GM19035 (cell line): ENCODE measurements around the gene RPA1.

Experiments
- ATAC-seq: cut with Tn5 transposase; IDR thresholded peaks from one replicate; pipeline ENCODE4 v1.9.1; 2021; ENCODE audit not compliant: unreplicated experiment

The RPA1 gene

DNA sequence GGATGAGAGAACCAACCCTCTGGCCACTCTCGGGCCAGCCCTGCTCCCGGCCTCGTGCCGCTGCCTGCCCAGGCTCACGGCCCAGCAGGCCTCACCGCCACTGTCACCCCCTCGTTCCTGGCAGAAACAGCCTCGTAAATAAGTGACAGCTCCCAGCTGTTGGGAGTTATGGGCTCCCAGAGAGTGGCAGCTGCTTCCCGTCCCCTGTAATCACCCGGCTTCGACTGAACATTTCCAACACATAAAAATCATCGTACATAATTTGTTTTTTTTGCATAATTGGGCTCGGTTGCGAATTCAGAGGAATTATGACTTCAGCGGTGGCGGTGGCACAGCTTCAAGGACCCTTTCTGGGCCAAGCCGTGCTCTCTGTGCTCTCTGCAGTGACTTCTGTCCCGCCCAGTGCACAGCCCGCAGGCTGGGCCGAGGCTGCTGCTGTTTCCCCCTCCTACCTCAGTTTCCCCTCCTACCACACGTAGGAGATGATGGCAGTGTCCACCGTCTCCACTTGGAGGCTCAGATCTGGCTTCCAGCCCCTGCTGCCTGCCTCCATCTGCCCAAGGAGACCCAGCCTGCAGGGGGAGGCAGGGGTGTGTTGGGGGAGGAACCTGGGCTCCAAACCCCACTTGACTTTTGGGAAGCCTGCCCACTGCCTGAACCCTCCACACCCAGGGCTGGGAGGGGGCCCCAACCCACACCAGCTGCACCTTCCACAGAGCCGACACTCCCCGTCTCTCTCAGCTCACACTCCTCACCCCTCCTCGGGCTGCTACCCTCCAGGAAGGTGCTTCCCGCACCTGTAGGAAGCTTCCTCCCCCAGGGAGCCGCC lies 110.4 kb downstream of the RPA1 start:
- ATAC-seq, result no peak

DNA sequence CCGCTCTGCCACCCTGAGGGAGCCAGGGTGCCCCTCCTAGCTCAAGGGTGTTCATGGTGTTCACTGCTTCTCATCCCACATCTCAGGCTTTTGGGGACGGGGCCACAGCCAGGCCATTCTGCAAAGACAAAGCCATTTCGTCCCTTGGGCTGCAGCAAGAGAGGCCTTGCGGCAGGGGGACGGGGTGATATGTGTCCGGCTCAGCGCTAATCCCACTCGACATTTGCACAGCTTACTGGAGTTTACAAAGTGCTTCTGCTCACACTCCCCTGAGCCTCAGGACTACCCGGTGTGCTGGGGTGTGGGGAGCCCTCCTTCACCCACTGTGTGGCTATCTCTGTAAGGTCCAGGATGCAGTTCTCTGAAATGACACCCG lies 111.0 kb downstream of the RPA1 start:
- no peak for ATAC-seq

DNA sequence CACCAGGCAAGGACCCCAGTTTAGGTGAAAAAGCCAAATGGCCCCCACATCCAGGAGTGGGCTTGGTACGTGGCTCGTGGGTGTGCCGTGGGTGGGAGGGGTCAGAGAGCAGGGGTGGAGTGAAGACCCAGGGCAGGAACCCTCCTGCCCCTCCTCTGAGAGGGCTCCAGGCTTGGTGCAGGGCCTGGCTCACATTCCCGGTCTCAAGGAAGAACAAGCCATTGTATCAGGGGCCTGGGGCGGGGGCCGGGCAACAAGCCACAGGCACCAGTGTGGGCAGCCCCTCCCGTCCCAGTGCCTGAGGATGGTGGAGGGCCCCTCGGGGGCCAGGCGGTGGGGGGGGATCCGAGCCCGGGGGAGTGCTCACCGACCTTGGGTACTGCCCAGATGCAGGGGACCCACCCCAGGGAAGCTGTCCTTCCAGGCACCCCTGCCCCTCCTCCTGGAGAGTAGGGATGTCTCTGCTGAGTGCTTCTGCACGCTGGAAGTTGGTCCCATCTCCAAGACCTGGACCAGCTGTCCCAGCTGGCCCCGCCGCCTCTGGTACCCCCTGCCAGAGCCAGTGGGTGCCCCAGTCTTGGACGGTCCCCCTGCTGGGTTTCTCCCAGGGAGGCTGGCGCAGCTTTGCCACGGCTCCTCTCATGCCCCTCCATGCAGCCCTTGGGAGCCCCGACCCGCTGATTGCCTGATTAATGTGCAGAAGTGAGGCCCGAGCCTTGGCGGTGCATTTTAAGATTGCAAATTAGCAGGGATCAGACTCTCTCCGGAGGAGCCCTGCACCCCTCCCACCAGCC lies 111.7 kb downstream of the RPA1 start:
- no peak for ATAC-seq

DNA sequence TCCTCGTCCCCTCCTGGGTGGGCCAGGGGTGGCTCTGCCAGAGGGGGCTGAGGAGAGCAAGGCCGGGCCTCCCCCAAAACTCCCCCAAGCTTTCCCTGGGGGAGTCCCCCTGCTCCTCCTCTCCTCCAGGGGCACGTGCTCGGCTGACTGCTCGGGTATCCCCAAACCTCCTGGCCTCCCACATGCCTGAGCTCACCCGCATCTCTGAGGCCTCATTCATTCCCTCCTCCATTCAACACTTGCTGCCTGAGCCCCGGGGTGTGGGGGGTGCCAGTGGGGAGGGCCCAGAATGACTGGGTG lies 112.2 kb downstream of the RPA1 start:
- no peak for ATAC-seq

DNA sequence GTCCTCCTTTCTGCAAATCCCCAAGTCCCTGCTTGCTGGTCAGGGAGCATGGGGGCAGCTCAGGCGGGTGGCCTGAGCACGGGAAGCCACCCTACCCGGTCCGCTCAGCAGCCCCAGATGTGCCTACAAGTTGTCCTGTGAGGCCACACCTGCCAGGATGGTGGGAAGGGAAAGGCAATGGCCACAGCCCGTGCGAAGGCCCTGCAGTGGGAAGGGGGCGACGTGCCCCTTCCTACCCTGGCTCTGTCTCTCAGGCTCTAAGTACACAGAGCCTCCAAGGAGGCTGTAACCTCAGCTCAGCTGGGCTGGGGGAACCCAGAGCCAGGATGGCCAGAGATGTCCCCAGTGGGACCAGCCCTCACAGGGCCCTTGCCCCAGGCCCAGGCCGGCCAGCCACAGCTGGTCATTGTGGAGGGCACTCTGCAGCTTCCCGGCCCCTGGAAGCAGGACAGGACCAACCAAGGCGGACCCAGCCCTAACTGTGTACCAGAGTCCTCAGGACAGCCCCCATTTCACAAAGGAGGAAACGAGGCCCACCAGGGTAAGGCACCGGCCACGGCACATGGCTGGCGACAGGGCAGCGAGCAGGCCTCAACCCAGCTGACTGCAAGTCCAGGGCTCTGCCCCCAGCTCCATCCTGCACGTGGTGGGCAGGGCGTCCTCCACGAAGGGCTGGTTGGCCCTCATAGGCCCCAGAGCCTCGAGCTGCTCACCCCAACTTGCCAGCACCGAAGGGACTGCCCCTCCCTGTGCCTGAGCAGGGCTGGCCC lies 113.0 kb downstream of the RPA1 start:
- ATAC-seq, result no peak

DNA sequence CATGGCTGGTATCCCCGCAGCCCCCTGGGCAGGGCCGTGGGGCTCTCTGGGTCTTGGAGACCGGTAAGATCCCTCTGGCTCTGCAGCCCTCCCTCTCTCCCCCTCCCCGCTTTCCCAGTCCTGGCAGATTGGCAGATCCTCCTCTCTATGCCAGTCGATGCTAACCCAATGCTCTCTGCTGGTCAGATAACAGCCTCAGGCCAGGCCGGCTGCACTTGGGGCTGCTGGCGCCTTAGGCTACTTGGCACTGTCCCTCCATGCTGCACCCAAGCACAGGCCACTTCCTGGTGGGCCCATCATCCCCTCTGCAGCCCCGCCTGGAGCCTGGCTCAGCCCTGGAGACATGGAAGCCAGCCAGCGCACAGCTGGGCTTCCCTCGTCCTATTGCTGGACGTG lies 113.6 kb downstream of the RPA1 start:
- ATAC-seq, result no peak

DNA sequence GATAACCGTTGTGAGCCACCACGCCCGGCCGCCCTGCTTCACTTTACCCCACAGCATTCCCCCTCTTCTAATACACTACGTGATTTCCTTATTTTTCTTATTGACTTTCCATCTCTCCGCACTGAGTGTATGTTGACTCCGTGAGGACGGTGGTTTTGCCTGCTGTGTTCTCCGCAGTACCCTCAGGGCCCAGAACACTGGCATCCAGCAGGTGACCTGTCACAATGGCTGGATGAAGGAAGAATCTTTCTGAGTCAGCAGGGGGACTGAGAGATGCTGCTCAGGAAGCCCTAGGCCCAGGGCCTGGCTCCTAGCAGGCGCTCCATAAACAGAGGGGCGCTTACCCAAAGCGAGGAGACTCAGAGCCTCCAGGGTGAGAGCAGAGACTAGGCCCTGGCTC lies 115.8 kb downstream of the RPA1 start:
- no peak for ATAC-seq

DNA sequence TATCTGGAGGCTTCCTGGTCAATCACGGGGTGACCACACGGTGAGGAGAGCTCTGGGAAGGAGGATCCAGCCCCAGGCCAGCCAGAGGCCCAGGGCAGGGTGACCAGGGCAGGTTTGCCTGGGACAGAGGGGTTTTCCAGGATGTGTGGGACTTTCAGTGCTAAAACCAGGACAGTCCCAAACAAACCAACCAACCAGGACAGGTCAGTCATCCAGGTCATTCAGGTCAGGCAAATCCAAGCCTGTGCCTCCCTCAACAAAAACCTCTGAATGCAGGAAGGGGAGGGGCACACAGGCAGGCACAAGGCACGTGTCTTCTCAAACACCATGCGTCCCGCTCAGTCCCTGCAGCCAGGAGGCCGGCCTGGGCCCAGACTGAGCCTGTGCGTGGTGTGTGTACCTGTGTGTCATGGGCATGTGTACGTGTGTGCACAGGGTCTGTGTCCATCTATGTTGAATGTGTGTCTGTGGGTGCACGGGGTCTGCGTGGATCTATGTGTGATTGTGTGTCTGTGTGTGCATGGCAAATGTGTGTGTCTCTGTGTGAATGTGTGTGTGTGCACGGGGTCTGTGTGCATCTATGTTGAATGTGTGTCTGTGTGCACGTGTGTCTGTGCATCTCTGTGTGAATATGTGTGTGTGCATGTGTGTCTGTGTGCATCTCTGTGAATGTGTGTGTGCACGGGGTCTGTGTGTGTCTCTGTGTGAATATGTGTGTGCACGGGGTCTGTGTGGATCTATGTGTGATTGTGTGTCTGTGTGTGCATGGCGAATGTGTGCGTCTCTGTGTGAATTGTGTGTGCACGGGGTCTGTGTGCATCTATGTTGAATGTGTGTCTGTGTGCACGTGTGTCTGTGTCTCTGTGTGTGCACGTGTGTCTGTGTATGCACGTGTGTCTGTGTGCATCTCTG lies 116.5 kb downstream of the RPA1 start:
- ATAC-seq, result no peak

DNA sequence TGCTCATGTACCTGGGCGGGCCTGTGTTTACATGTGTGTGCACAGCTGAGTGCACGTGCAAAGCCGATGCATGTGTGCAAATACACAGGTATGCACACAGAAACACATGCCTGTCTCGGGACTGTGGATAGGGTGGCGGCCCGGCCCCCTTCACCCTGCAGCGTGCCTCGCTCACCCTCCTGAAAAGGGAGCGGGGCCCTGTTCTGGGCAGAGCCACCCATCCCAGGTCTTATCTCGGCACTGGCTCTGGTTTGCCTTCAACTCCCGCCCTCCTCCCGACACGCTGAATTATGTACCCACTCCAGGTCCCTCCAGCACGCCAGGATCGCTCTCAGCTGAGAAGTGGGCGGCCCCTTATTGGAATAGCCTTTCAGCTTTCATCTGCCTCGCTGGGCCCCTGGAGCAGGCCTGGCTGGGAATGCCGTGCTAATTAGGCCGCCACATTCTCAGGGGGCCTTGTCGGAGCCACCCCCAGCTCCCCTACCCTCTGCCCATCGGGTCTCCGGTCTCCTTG lies 117.5 kb downstream of the RPA1 start:
- no peak for ATAC-seq

DNA sequence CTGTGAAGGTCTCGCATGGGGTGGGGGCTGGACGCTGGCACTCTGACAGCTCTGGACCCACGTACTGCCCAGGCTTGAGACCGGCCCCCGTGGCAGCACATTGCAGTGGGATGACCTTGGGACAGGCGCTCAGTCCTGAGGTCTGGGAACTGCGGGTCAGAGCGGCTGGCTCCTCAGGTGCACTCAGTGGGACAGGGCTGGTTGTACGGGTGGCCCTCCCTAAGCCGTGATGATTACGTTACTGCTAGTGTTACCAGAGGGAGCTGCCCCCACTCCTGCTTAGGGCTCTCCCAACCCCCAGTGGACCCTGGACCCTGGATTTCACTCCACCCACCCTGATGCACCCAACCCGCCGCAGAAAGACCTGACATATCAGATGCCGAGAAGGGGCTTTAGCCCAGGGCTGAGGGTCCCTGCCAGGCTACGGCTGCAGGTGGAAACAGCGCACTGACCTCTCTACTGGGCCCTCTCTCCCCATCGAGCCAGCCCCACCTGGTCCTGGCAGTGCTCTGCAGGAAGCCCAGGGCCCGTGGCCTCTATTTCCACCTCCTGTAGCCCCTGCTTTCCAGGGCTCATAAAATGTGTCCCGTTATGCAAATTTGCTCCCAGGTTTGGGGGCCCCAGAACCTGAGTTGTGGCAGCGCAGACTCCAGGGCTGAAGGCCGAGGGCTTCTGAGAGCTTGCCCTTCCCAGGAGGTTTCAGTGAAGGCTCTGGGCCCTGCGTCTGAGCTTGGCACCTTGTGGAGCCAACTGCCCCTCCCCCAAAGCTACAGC lies 118.1 kb downstream of the RPA1 start:
- no peak for ATAC-seq

DNA sequence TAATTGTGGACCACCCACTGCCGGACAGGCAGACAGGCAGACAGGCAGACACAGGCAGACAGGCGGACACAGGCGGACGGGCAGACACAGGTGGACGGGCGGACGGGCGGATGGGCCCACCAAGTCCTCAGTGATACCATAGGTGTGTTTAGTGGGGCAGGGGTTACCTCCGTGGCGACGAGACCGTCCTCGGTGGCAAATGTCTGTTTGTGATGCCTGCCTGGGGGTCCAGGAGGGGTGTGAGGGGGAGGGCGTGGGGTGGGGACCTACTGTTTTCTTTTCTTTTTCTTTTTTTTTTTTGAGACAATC lies 118.7 kb downstream of the RPA1 start:
- ATAC-seq, result no peak
